ENCODE results near the gene TP53AIP1. TPM values are rescaled to one million over a fixed set of nuclear protein-coding genes. Genes with fewer than 3 reads are reported as not detected.

The TP53AIP1 gene
- total RNA-seq, 1 experiment from 2014 or later: 0.20 TPM

DNA sequence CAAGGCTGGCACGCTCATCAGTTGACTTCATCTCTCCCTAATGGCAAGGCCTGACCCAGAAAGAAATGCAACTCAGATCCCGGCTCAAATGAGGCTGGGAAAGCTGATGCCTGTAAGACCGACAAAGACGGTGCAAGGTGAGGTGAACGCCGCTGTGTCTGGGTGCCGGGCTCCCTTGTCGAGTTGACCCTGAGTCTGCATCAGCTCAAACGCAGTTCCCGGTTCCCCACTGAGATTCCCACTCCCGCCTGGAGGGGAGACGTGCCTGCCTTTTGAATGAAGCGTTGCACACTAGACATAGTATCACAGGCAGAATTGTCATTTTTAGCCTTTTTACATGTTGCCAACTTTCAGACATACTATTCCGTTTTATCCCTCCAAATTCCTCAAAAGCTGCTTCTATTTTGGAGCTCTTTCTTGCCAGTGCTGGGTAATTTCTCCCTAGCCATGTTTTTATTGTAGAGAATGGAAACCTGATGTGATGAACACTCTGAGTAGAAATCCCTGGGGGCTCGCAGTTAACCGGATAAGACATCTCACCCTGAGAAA is 831 bp upstream of the TP53AIP1 start:
- no peak for DNase-seq (ENCODE audit: low spot score)

GRCh38 chr11:128942272-128942612 is 429 bp downstream of the TP53AIP1 start:
- DNase-seq (ENCODE audit: low spot score): no peak

- DNase-seq (ENCODE audit: low spot score): no peak
These were observed 949 bp downstream of the TP53AIP1 start for GRCh38 chr11:128941573-128942271.

DNA sequence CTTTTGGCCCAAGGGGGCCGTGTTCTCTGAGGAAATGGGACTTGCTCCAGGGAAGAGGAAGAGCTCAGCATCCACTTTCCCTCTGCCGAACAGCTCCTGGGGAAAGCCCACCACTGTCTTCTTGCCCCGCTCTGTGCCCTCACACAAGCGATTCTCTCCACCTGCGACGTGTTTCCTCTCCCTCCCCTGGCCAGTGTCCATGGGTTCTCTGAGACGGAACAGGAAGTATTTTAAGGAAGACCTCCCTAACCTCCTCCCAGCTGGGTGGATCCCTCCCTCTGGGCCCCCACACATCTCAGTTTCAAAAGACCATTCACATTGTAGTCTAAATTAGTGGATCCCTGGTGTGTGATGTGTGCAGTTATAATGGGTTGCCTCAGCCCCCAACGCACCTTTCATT is 1.6 kb downstream of the TP53AIP1 start:
- no peak for DNase-seq (ENCODE audit: low spot score)

GRCh38 chr11:128940603-128941002 is 2.1 kb downstream of the TP53AIP1 start:
- DNase-seq (ENCODE audit: low spot score): no peak

- DNase-seq (ENCODE audit: low spot score): no peak
These were observed 2.5 kb downstream of the TP53AIP1 start for GRCh38 chr11:128940156-128940555.

- DNase-seq (ENCODE audit: low spot score): no peak
These were observed 3.1 kb downstream of the TP53AIP1 start for GRCh38 chr11:128939591-128939990.

GRCh38 chr11:128938156-128938885 is 4.3 kb downstream of the TP53AIP1 start:
- no peak for DNase-seq (ENCODE audit: low spot score)

DNA sequence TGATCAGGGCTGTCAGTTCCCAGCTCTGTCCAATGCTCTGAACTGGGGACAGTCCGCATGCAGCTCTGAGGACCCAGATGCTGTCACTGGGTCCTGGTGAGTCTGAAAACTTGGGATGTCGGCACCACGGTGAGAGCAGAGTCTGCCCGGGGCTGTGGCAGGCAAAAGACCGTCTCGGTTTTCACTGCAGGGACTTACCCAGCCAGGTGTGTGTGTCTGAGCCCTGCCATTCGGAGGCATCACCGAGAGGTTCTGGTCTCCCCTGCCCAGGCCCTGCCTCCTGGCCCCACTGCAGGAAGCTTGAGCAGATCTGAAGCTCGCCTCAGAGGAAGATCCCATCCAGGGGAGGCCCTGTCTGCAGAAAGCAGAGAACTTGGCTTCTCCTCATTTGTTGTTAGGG is 5.2 kb downstream of the TP53AIP1 start:
- no peak for DNase-seq (ENCODE audit: low spot score)

DNA sequence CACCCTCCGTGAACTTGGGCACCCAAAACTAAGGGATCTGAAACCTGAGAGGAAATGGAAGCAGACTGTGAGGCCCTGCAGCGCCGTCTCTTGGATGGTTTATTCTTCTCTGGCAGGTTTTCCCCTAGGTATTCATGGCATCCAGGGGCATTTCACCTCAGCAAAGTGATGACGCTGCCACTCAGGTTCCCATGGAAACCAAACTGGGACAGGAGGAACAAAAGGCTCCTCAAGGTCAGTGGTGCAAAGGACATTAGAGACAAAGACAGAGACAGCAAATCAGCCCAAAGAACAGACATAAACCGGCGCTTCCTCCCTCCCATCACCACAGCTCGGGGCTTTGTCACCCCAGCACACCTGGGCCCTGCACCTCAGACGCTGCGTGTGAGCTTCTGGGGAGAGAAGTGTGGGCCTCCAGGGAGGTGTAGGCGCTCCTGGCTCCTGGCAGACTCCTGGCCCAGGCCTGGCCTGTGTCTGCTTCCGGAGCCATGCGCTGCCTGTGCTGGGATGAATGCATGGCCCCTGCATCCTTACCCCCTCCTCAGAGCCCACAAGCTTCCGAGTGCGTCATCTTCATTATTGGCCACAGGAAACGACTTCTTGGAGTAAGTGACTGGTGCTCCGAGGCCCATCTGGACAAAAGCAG is 5.9 kb downstream of the TP53AIP1 start:
- no peak for DNase-seq (ENCODE audit: low spot score)

DNA sequence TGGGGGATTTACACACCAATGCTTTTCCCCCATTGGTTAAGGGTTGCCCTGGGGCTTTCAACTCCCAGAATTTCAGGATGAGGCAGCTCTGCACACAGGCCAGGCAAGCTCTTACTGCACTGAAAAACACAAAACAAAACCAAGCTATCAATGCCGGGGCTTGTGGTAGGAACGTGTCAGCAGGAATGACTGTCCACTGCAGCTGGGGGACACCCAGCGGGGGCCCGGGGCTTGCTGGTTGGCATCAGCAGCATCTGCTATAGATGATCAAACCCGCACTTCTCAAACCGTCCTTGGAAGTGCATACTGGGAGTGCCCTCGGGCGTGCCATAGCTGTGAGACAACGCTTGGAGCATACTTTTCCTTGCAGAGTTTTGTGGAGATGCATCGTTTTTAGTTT is 7.7 kb downstream of the TP53AIP1 start:
- DNase-seq (ENCODE audit: low spot score): no peak

DNA sequence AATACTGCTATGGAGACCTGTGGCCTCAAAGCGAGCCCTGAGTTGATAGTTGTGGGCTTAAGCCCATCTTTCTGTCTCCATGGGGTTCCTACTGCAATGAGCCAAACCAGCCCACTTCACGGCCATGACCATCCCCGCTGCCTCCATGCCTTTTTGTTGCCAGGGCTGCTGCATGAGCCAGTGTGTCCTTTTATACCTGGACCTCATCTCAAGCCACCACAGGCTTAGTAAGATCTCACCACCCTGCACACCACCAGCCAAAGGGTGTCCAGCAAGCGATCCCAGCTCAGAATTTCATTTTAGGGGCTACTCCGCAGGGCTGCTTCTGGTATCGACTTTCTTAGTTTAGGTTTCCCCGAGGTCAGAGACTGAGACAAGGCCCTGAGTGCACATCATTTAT is 8.3 kb downstream of the TP53AIP1 start:
- no peak for DNase-seq (ENCODE audit: low spot score)

DNA sequence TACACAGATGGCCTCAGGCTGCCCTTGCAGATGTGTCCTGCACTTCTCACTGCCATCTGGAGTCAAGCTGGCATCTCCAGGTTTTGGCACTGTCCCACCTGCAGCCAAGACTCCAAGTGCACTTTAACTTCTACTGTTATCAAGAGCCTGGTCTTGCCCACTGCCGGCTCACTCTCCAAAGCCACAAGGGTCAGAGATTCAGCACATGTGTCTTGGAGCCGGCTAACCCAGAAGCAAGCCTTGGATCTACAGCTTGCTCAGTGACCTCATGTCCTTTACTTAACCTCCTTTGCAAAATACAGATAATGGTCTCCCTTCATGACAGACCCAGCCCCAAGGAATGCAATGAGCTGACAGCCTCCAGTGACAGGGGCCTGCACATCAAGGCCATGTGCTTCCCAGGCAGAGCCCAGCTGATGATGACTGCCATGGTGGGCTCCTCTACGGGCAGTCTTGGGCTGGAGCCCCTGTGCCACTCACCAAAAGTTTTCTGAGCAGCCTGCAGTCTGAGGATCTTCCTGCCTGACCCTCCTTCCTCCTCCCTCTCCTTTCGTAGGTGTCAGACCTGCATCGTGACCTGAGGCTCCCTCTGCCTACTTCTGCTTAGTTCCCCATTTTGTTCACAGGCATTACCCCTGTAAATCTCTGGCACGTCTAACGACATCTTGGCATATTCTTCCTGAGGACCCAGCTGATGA is 9.0 kb downstream of the TP53AIP1 start:
- DNase-seq (ENCODE audit: low spot score): no peak

GRCh38 chr11:128931668-128932067 is 11.0 kb downstream of the TP53AIP1 start:
- DNase-seq (ENCODE audit: low spot score): no peak

DNA sequence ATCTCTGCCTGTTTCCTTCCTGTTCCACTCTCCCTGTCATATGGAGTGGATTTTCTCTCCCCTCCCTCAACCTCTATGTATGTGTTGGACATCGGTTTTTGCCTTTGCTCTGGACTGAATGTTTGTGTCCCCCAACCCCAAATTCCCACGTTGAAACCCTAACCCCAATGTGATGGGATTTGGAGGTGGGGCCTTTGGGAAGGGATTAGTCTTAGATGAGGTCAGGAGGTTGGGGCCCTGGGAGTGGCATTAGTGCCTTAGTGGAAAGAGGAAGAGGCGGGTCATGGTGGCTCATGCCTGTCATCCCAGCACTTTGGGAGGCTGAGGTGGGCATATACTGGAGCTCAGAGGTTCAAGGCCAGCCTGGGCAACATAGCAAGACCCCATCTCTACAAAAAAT is 11.6 kb downstream of the TP53AIP1 start:
- DNase-seq (ENCODE audit: low spot score): no peak

- no peak for DNase-seq (ENCODE audit: low spot score)
These were observed 12.7 kb downstream of the TP53AIP1 start for GRCh38 chr11:128929991-128930390.

DNA sequence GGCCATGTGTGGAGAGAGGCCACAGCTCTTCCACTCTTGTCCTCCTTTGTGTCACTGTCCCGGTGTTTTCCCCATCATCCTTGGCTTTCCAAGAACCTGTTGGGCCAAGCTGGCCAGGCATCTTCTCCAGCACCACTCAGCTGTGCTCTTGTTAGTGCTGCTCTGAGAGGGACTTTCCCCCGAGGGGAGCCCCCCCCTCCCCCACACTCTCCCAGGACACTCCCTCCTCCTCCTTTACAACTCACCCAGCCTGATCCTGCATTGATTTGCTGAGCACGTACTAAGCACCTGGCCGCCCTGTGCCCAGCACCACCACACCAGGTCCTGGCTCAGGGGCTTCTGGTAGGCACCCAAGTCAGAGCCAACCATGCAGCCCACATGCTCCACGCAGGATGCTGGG is 13.2 kb downstream of the TP53AIP1 start:
- DNase-seq (ENCODE audit: low spot score): no peak

GRCh38 chr11:128928400-128928799 is 14.3 kb downstream of the TP53AIP1 start:
- DNase-seq (ENCODE audit: low spot score): no peak

DNA sequence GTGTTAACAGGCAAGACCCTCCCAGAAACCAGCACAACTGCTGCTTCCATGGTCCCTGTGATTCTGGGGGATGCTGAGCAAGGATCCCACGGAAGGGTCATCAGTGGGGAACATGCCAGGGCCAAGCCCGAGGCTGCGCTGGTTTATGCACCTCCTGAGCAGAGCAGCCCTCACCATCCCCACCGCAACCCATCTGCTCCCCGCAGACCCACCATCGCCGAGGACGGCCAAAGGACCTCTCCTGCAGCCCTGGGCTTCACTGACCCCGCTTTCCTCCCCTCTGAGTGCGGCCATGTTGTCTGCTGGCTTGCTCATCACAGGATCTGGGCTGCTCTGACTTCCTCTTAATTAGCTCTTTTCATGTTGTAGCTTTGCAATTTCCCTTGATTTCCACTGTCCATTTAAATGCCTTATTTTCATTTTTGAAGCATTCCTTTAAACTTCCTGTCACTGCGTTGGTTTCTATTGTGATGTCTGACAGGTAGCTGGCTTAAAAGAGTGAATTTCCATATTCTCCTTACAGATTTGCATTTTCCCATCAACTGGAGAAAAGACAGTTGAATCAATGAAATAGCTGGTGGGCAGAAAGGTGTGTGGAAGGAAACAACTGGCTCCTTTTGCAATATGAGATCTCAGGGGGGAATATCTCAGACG is 14.9 kb downstream of the TP53AIP1 start:
- DNase-seq (ENCODE audit: low spot score): no peak

GRCh38 chr11:128927108-128927461 is 15.6 kb downstream of the TP53AIP1 start:
- DNase-seq (ENCODE audit: low spot score): no peak

DNA sequence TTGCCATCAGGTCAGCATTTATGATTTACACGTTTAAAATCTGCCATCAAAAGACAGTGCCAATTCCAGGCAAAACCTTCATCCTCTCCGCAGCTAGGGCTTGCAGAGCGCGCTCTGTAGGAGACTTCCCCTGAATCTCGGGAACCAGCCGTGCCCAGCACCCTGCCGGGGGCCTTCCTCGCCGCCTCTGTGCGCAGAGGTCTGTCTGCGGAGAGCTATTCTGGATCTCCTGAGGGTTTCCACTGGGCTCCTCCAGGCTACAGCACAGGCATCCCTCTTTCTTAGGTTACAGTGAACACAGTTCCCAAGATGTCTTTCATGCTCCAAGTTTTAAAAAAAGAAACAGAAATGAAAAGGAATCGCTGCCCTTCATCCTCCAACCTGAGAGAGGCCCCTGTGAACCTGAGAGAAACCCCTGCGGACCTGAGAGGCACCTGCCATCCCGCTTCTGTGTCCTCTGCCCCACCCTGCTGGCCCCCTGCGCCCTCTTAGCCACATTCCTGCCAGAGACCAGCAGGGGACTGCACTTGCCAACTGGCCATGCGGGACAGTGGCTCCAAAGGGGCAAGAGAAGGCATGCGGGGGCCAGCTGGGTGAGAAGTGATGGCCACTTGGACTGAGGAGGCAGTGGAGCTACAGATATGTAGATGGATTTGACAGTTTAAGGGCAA is 16.1 kb downstream of the TP53AIP1 start:
- no peak for DNase-seq (ENCODE audit: low spot score)

All from HT-29 (cell line).